CD4-positive, alpha-beta T cell treated with Interleukin-2 at 100 ng/mL for 4 hours (primary cell): ENCODE results near the gene FARP2.

Experiments
- DNase-seq: peaks from one replicate; pipeline ENCODE4 v3.0.0-alpha.2; 2020; ENCODE audit warnings: low spot score

FARP2 gene

GRCh38 chr2:241489733-241490680 is 133.9 kb downstream of the FARP2 start:
- no peak for DNase-seq

DNA sequence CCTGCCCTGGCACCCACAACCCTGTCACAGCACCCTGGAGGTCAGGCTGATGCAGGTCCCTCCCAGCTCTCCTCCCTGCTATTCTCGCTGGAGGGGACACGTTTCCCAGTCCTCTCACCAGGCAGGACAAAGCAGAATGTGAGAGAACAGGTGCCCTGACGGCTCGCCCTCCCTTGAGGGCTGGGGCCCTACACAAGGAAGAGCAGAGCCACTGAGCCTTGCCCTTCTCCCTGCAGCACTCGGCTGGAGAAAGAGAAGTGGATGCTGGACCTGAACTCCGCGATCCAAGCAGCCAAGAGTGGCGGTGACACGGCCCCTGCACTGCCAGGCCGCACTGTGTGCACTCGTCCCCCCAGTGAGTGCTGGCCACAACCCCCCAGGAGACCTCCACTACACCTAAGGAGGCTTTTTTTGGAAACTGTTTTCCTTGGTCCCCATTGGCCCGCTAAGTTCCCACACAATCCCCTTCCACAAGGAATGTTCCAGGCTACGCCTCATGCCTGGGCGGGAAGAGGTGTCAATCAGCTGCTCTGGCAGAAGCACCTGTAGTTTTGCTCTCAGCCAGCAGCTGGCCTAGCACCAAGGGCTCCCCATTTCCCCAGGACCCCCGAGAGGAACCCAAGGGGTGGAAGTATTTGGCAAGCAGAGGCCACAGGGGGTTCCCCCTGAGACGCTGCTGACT is 134.9 kb downstream of the FARP2 start:
- DNase-seq: no peak

GRCh38 chr2:241491549-241492173 is 135.6 kb downstream of the FARP2 start:
- DNase-seq: no peak

GRCh38 chr2:241492174-241492565 is 136.1 kb downstream of the FARP2 start:
- no peak for DNase-seq

- no peak for DNase-seq
Observed at GRCh38 chr2:241493092-241493491, 137.0 kb downstream of the FARP2 start.

DNA sequence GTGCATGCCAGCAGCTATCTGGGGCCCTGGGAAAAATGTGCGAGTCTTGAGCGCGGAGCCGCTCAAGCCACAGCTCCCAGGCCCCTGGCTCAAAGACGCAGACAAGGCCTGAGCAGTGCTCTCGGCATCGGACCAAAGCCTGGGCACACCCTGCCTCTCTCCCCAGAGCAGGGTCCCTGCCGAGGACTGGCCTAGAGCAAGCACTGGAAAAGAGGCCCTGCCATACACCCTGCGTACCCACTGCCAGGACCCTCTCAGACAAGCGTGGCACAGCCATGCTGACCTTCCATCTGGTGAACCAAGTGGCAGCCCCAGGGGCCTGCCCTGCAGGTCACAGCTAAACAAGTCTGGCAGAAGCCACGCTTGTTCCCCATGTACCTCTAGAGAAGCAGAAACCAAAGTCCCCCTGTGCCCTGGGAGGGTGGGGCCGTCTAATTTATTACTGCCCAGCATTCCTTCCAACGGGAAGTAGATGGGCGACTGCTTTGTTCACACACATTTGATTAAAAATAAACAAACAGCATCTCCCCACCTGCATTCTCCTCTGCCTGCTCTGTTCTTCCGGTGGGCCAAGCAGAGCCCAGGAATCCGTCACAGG is 138.3 kb downstream of the FARP2 start:
- no peak for DNase-seq

GRCh38 chr2:241495172-241496002 is 139.3 kb downstream of the FARP2 start:
- no peak for DNase-seq

GRCh38 chr2:241496003-241496707 is 140.1 kb downstream of the FARP2 start:
- no peak for DNase-seq

- DNase-seq: no peak
Observed at GRCh38 chr2:241496904-241497877, 141.1 kb downstream of the FARP2 start.

GRCh38 chr2:241498115-241499070 is 142.3 kb downstream of the FARP2 start:
- DNase-seq: no peak

DNA sequence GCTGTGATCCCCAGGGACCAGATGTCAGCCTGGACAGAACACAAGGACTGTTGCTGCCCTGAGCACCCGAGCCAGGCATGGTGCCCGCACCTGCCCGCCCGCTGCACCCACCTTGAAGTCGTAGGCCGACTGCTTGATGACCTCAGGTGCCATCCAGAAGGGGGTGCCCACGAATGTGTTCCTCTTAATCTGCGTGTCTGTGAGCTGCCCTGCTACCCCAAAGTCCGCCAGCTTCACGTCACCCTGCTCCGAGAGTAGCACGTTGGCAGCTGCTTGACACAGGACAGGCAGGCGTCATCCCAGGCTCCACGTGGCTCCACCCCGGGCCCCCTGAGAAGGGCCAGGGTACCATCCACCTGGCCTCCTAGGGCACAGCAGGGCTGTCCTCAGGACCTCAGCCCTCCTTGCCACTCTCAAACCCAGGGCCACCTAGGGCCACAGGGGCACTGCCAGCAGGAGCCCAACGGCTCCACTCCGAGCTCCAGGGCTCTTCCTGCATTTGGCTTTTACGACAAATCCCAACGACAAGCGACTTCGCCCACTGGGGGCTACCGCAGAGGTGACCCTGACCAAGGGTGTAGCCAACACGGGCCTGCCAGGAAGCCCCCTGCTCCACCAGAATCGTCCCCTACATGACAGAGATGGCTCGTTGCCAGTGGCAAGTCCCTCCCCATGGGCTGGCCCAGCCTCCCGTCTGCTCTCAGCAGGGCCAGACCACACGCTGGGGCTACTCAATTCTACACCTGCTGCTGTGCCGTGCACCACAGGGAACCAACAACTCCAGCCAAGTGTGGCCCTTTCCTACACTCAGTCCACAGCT is 143.3 kb downstream of the FARP2 start:
- no peak for DNase-seq

GRCh38 chr2:241500016-241500415 is 143.9 kb downstream of the FARP2 start:
- DNase-seq: no peak

GRCh38 chr2:241500431-241500975 is 144.4 kb downstream of the FARP2 start:
- DNase-seq: no peak

- DNase-seq: no peak
Observed at GRCh38 chr2:241501099-241501541, 145.0 kb downstream of the FARP2 start.

DNA sequence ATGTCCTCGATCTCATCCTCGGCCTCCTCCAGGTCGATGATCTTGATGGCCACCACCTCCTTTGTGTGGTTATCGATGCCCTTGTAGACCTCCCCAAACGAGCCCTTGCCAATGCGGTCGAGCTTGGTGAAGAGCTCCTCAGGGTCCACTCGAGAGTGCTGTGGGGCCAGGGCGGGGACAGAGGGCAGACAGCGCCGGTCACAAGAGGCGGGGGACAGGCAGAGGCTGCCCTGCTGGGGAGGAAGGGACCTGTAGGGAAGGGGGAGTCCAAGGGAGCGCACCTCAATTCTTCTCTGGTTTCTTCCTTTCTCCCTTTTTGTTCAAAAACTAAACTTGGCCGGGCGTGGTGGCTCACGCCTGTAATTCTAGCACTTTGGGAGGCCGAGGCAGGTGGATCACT is 145.5 kb downstream of the FARP2 start:
- DNase-seq: no peak

- no peak for DNase-seq
Observed at GRCh38 chr2:241502281-241502680, 146.2 kb downstream of the FARP2 start.

DNA sequence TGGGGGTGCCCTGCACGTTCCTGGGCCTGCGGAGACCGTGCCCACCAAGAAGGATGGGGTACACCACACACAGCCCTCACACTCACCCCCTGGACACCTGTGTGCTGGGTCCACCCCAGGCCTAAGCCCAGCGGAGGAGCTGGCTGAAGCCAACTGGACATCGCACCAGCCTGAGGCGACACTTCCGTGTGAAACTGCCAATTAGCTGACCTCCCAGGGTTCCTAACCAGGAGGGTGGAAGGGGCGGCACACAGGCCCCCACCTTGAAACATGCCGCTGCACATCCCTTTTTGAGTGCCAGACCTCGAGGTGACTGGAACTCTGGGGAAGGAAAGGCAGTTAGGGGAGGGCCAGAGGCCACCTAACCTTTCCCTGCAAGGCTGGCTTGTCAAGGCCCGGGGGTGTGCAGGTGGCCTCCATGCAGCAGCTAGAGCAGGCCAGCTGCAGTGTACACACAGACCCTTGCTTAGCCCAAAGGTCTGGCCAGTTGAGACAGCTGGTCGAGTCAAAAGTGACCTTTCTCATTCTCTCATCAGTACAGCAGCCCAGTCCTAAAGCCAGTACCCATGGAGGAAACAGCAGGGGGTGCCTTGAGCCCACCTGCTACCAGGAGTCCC is 147.8 kb downstream of the FARP2 start:
- DNase-seq: no peak
